ENCODE measurements around the gene RPSA.
A peak's percentile ranks its signal among the peaks of the same experiment; 100 is the strongest.
"Not testable (repeated sequence)": the region's sequence is repeated elsewhere in the genome, so short reads cannot be mapped to it uniquely, and the experiment has no call there.

Gene RPSA

GRCh38 chr3:39390181-39390580 is 16.3 kb upstream of the RPSA start:
- DNase-seq: no peak

GRCh38 chr3:39396690-39397089 is 9.8 kb upstream of the RPSA start:
- DNase-seq: no peak

GRCh38 chr3:39398700-39399099 is 7.8 kb upstream of the RPSA start:
- DNase-seq: no peak

GRCh38 chr3:39401983-39402382 is 4.5 kb upstream of the RPSA start:
- DNase-seq: no peak

- no peak for DNase-seq
These were observed 1.4 kb upstream of the RPSA start for GRCh38 chr3:39404943-39405686.

DNA sequence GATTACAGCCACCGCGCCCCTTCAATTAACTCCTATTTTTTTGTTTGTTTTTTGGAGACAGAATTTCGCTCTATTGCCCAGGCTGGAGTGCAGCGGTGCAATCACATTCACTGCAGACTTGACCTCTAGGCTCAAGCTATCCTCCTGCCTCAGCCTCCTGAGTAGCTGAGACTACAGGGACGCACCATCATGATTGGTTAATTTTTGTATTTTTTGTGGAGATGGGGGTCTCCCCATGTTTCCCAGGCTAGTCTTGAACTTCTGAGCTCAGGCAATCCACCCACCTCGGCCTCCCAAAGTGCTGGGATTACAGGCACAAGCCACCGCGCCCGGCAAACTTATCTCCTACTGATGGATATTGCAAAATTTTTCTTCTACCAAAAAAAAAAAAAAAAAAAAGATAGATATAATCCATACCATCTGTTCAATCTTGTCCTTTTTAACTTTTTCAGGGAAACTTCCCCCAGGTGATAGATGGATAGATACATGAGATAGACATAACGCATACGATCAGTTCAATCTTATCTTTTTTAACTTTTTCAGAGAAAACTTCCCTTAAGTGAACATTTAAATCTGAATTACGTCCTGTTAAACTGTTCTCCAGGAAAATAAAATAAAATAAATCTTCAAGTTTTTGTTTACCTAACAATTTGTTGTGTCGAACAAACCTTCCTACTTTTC is 693 bp upstream of the RPSA start:
- no peak for DNase-seq

GRCh38 chr3:39407259-39407629 is 724 bp downstream of the RPSA start:
- no peak for DNase-seq

DNA sequence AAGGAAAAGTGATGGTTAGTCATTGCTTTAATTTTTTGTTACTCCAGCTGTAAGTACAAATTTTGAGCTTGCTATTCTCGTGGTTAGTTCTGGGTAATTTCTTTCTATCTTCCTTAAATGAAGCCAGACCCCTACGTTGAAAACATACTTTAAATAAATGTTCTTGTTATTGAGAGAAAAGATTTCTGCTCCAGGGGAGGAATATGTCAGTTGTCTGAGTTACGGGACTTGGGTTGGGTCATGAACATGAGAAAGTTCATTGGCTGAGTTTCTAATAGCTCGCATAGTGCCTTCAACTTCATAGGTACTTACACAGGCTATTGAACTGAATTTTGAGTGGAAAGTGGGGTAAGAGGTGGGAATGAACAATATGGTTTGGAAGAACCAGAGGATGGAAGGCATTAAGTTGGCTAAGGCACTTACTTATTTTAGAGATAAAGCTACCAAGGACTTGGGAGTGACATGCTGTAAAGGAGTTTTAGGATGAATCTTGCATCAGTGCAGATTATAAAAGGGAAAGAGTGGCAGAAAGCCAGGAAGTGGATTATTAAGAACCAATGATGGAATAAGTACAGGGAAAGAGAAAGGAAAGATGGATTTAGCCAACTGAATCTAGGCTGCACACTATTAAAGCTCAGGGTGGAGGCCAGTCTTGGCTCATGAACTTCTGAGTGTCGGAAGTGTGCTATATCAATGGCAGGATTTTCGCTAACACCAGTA is 1.4 kb downstream of the RPSA start:
- DNase-seq: no peak

GRCh38 chr3:39408493-39409372 is 2.2 kb downstream of the RPSA start:
- peak; percentile 69 for DNase-seq

- DNase-seq: no peak
These were observed 3.1 kb downstream of the RPSA start for GRCh38 chr3:39409514-39410136.

DNA sequence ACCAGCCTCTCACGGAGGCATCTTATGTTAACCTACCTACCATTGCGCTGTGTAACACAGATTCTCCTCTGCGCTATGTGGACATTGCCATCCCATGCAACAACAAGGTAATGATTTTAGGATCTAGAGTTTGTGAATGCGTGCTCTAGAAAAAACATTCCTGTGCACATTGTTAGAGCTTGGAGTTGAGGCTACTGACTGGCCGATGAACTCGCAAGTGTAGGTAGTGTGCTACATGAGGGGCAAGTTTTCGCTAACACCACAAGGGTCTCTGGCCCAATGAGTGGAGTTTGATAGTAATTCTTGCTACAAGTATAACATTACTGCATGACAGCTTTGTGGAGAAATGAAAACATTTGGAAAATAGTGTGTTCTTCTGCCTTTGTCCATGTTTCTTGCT is 4.4 kb downstream of the RPSA start:
- no peak for DNase-seq

DNA sequence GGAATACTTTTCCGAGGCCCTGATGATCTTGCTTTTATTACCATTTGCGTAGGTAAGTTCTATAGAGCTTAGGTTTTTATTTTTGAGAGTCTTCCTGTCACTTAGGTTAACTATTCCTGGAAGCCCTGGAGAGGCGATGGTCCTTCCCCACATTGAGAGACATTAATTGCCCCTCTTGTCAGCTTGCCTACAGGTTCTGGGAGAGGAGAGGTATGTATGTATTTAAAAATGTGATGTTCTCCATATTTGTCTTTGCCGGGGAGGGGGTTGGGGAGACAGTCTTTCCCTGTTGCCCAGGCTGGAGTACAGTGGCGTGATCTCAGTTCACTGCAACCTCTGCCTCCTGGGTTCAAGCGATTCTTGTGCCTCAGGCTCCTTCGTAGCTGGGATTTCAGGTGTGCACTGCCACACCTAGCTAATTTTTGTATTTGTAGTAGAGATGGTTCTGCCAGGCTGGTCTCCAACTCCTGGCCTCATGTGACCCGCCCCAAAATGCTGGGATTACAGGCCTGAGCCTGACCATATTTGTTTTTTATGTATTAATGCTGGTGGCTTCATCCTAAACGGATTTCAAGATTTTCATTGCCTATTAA is 6.2 kb downstream of the RPSA start:
- no peak for DNase-seq

DNA sequence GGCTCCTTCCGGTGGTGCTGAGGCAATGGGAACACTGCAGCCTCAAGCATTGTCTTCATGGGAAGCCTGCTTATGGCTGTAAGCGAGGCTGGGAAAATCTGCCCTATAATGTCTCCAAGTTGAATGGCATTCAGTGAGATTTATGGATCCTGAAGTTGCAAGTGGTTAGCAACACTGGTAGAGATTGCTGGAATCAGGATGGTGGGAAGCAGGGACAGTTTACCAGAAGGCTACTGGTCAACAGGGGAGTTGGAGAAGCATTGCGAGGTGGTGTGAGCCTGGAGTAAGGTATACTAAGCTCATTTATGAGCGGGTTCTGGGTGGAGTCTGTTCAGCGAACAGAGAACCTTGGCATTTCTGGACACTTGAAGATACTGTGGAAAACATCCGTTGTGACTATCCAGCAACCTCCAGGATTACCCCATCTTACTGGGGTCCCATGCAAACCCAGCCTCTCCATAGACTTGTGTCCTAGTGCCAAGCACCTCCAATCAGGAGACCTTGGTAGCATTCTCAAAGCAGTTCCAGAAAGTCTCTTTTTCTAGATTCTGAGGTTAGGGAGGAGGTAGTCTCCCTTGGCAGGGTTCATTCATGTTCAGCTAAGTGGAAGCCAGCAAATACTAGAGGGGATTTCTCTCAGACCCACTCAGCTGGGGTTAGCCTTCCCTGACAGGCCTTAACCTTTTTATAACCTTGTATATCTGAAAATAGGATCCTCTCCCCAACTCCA is 7.3 kb downstream of the RPSA start:
- DNase-seq: no peak

GRCh38 chr3:39414421-39414907 is 7.9 kb downstream of the RPSA start:
- DNase-seq: no peak

DNA sequence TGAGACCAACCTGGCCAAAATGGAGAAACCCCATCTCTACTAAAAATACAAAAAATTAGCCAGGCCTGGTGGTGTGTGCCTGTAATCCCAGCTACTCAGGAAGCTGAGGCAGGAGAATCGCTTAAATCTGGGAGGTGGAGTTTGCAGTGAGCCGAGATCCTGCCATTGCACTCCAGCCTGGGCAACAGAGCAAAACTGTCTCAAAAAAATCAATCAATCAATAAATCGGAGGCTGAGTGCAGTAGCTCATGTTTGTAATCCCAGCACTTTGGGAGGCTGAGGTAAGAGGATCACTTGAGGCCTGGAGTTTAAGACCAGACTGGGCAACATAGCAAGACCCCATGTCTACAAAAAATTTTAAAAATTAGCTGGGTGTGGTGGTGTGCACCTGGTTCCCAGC is 8.8 kb downstream of the RPSA start:
- DNase-seq: not testable (repeated sequence)

DNA sequence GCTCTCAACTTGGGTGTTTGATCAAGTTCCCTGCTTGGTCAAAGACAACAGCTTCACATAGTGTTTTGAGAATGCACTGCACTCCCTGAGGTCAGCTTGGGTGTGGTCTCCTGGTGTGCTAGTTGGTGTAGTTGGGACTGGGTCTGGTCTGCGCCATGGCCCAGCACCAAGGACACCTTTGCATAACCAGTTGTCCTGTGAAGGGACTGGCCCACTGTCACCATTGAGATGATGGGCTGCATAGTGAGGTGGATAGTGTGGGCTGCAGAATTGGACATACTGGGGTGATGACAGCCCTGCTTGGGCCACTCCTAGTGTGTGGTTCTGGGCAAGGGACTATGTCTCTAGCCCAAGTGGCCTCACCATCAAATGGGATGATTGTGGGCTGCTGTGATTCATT is 9.5 kb downstream of the RPSA start:
- DNase-seq: no peak

DNA sequence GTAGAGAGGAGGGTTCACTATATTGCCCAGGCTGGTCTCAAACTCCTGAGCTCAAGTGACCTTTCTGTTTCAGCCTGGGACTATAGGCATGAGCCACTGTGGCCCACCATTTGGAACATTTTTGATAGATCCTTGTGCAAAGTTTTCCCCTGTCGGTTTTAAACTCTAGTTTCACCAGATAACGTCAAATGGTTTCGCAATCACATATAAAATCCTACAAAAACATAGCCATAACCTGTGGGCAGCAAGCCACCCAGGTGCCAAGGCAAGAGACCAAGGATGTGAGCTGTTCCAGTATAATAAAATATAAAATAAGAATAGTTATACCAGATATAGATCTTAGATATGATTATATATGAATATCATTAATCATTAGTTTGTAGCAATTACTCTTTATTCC is 10.5 kb downstream of the RPSA start:
- not testable (repeated sequence) for DNase-seq

GRCh38 chr3:39418556-39419225 is 12.2 kb downstream of the RPSA start:
- DNase-seq: not testable (repeated sequence)

DNA sequence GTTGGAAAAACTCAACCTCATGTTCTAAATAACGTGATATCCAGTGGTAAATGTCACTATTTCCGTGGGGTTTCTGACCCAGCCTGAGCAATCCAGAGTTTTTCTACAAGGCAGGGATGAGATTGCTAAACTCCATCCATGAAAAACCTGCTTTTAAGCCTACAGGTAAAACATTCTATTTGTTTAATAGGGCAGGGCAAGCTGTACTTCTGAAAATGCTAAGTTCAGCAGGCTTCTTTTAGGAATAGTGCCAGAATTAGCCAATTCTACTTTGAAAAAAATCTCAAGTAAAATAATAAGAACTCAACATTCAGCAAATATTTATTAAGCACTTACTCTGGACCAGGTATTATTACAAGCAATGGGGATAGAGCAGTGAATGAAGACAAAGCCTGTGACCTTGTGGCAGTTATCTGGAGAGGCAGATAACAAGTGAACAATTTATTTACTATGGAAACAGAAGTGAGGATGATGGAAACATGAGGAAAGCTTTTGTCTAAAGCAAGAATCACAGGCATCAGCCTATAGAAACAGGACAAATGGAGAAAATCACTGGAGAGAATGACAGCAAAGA is 13.3 kb downstream of the RPSA start:
- DNase-seq: no peak

DNA sequence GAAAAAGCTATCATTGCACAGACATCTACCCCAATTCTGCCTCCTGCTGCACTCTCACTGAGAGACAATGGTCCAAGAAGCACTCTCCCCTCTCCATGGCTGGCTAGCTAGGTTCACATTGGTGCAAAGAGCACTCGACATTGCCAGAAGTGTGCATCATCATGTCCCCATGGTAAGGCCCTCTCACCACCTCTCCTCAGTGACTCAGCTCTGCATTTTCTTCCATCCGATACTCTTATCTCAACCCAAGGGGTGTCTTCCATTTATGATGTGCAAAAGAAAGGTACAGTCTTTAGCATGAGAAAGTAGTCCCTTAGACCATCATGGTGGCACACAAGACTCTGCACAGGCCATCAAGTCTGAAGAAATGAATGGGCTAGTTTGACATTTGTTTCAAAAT is 14.0 kb downstream of the RPSA start:
- DNase-seq: no peak

Measured in activated naive CD4-positive, alpha-beta T cell treated with Interleukin-2 at 50 U/mL for 16 hours (primary cell).